Lung (tissue), 12 donors: ENCODE results near the gene SEC14L6. TPM values are rescaled to one million over a fixed set of nuclear protein-coding genes. Genes with fewer than 3 reads are reported as not detected.

Source experiments
- ATAC-seq: fragments of 200-7000 bp; cut with Tn5 transposase; one replicate; pipeline ENCODE4 v1.9.1; 2020; ENCODE audit warnings: moderate number of reproducible peaks; ENCODE audit not compliant: insufficient read depth, low FRiP score
- DNase-seq, 3 donors: peaks; one replicate each; pipeline ENCODE4 v3.0.0-alpha.2; 2013 to 2017
- H3K27ac ChIP-seq, 2 donors: one replicate each; pipeline ENCODE4 v1.5.1; 2013; ENCODE audit warnings: mild to moderate bottlenecking in 2 of 2, moderate library complexity in 2 of 2, control low read depth in 1 of 2, inconsistent platforms in 1 of 2, low read depth in 1 of 2, low read length in 1 of 2
- H3K27me3 ChIP-seq, 3 donors: one replicate each; pipeline ENCODE4 v1.5.1; 2013; ENCODE audit warnings: low read length in 2 of 3; ENCODE audit not compliant: control insufficient read depth in 3 of 3, insufficient read depth in 3 of 3
- H3K36me3 ChIP-seq, 4 donors: one replicate each; pipeline ENCODE4 v1.5.1; 2013; ENCODE audit warnings: low read length in 4 of 4, mild to moderate bottlenecking in 1 of 4, moderate library complexity in 1 of 4; ENCODE audit not compliant: control insufficient read depth in 4 of 4, insufficient read depth in 4 of 4
- H3K4me1 ChIP-seq, 5 donors: one replicate each; pipeline ENCODE4 v1.5.1; 2013; ENCODE audit warnings: low read length in 5 of 5, mild to moderate bottlenecking in 2 of 5, moderate library complexity in 1 of 5; ENCODE audit not compliant: control insufficient read depth in 5 of 5, insufficient read depth in 5 of 5
- H3K4me3 ChIP-seq: one replicate; pipeline ENCODE4 v1.5.1; 2013; ENCODE audit warnings: mild to moderate bottlenecking, control low read depth, moderate library complexity
- H3K9ac ChIP-seq, 2 donors: one replicate each; pipeline ENCODE4 v1.5.1; 2013; ENCODE audit warnings: low read length in 2 of 2, control low read depth in 1 of 2; ENCODE audit not compliant: insufficient read depth in 1 of 2
- H3K9me3 ChIP-seq, 4 donors: one replicate each; pipeline ENCODE4 v1.5.1; 2013; ENCODE audit warnings: low read length in 3 of 4, mild to moderate bottlenecking in 1 of 4, moderate library complexity in 1 of 4; ENCODE audit not compliant: control insufficient read depth in 4 of 4, insufficient read depth in 3 of 4
- CTCF ChIP-seq: IDR thresholded peaks from 2 replicates; pipeline ENCODE4 v1.5.1; 2012; ENCODE audit warnings: mild to moderate bottlenecking; ENCODE audit errors: control extremely low read depth, extremely low read depth
- WGBS, 2 donors: extraction: QIAGEN DNeasy Blood & Tissue Kit; methylation state at CpG; one replicate each; pipeline ENCODE4 v1.1.7; 2013; 5-methylcytosine and 5-hydroxymethylcytosine counted together
- polyA plus RNA-seq, 2 donors: library from polyadenylated mRNA; stranded (reverse); fragments of 200-250 nt; gene quantifications; one replicate each; pipeline ENCODE4 v1.2.1, GENCODE V29; 2013
- total RNA-seq, 2 donors: library from RNA; depleted of rRNA in 1 of 2; stranded (reverse); fragments of >200 nt in 1 of 2; gene quantifications; one replicate each; pipeline ENCODE4 v1.2.1, GENCODE V29; 2014 to 2021
- donor health status: control.
- donor health status: control.
- donor health status: Bipolar disorder and iron deficiency.
- donor health status: healthy.
- donor health status: DM: yes; HTN: yes; CAD: no.

Gene SEC14L6
- total and polyA plus RNA-seq, 4 donors: 0.61 to 12.4 (median 3.6) TPM

DNA sequence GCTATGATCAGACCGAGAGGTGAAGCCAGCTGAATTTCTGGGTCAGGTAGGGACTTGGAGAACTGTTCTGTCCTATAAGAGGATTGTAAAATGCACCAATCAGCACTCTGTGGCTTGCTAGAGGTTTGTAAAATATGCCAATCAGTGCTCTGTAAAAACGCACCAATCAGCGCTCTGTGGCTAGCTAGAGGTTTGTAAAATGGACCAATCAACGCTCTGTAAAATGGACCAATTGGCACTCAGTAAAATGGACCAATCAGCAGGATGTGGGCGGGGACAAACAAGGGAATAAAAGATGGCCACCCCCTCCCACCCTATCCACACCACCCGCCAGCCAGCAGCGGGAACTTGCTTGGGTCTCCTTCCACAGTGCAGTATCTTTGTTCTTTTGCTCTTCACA lies 34.6 kb downstream of the SEC14L6 start:
- H3K27me3 ChIP-seq: peaks cover 0 to 3% (median 0%) of the 10 kb centered on the region in 3 donors
- DNase-seq (no peak), ATAC-seq (no peak)
- no peak overlapping the region for H3K27ac ChIP-seq
- no peak overlapping the region for H3K4me3 ChIP-seq
- H3K36me3 ChIP-seq: no peaks in the 10 kb centered on the region
- H3K4me1 ChIP-seq: peaks cover 0 to 3% (median 0%) of the 10 kb centered on the region in 5 donors
- WGBS, 2 donors: 92 to 93% methylated on average over 7 of the region's 7 CpGs
- no peak overlapping the region for H3K9ac ChIP-seq
- no peak for TF ChIP-seq CTCF
- H3K9me3 ChIP-seq: peaks cover 0 to 1% (median 0%) of the 10 kb centered on the region in 4 donors

GRCh38 chr22:30511109-30511508 lies 35.4 kb downstream of the SEC14L6 start:
- peak overlapping the region in 1 of 2 donors; percentile 6 for H3K27ac ChIP-seq
- ATAC-seq (no peak), DNase-seq (peak in 1 of 3 donors; percentile 7)
- peaks cover 0 to 3% (median 0%) of the 10 kb centered on the region in 4 donors for H3K9me3 ChIP-seq
- peaks cover 0 to 7% (median 6%) of the 10 kb centered on the region in 3 donors for H3K27me3 ChIP-seq
- no peaks in the 10 kb centered on the region for H3K36me3 ChIP-seq
- TF ChIP-seq CTCF: no peak
- peaks cover 0 to 3% (median 0%) of the 10 kb centered on the region in 5 donors for H3K4me1 ChIP-seq
- WGBS, 2 donors: 69 to 88% methylated on average over 9 of the region's 9 CpGs
- no peak overlapping the region for H3K4me3 ChIP-seq
- no peak overlapping the region for H3K9ac ChIP-seq

GRCh38 chr22:30508216-30508615 lies 38.3 kb downstream of the SEC14L6 start:
- Histone ChIP-seq H3K4me3 (no peak overlapping the region), H3K36me3 (no peaks in the 10 kb centered on the region), H3K9me3 (peaks cover 0 to 1% (median 0%) of the 10 kb centered on the region in 4 donors), H3K9ac (no peak overlapping the region), H3K27ac (no peak overlapping the region), H3K27me3 (peaks cover 0 to 21% (median 15%) of the 10 kb centered on the region in 3 donors), H3K4me1 (no peaks in the 10 kb centered on the region)
- DNase-seq (no peak), ATAC-seq (no peak)
- 55 to 97% methylated on average over 5 of the region's 5 CpGs for WGBS, 2 donors
- no peak for TF ChIP-seq CTCF

GRCh38 chr22:30507670-30508069 lies 38.9 kb downstream of the SEC14L6 start:
- no peaks in the 10 kb centered on the region for H3K4me1 ChIP-seq
- no peak overlapping the region for H3K9ac ChIP-seq
- peaks cover 0 to 21% (median 15%) of the 10 kb centered on the region in 3 donors for H3K27me3 ChIP-seq
- no peak overlapping the region for H3K27ac ChIP-seq
- ATAC-seq (no peak), DNase-seq (no peak)
- H3K4me3 ChIP-seq: no peak overlapping the region
- TF ChIP-seq CTCF: no peak
- H3K36me3 ChIP-seq: no peaks in the 10 kb centered on the region
- H3K9me3 ChIP-seq: peaks cover 0 to 1% (median 0%) of the 10 kb centered on the region in 4 donors
- WGBS, 2 donors: 92 to 95% methylated on average over 4 of the region's 4 CpGs
